ENCODE data around the gene CLDN9.

CLDN9 gene

GRCh38 chr16:2979669-2980226, 33.0 kb upstream of the CLDN9 start:
- DNase-seq: peak; percentile 72 to 77
- no peak for TF ChIP-seq GATA1 (IDR thresholded peaks at IDR 0.05; ENCODE audit: low read depth, low read length)
- no peak for TF ChIP-seq POLR2A (IDR thresholded peaks at IDR 0.05; ENCODE audit: low read length)

DNA sequence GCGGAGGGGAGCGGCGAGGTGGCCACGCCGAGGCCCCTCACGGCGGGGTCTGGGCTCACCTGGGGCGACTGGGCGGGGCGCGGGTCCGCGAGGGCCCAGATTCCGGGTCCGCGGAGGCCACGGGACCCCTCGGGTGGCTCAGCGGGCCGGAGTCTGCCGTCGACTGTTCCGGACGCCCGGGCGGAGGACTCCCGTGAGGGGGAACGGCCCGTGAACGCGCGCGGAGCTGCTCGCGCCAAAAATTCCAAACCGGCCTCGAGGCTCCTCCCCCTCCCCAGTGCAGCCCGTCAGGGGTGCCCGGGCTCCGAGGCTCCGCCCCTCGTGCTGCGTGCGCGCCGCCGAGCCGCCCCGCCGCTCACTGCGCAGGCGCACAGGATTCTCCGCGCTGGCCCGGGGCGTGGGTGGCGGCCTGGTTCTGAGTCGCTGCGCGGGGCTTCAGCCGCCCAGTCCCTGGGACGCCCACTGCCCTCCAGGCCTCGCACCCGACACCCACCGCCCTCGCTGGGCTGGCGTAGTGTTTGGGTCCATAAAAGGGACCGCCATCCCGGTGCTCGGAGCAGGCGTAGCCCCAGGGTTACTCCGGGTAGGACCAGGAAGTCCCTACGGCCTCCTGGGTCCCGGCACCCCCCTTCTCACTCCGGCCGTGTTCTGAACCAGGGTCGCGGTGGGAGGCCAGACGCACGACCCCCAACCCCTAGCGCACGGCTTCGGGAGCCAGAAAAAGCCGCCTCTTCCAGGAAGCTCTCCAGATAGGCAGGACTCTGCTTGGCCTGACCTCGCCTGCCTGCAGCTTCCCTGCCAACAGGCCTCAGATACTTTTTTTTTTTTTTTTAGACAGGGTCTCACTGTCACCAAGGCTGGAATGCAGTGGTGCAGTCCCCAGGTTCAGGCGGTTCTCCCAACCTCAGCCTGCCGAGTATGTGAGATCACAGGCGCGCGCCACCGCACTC, 32.2 kb upstream of the CLDN9 start, which contains the start of gene PKMYT1:
TSS of gene PKMYT1 (minus strand) at position 220 of the 950 bp plus-strand sequence. CDS start 789 bp downstream, outside the sequence.
- TF ChIP-seq GATA1 (IDR thresholded peaks at IDR 0.05; ENCODE audit: low read depth, low read length) (no peak), POLR2A (IDR thresholded peaks at IDR 0.05; ENCODE audit: low read length) (peak; percentile 96)
- DNase-seq: peak; percentile 94 to 98

DNA sequence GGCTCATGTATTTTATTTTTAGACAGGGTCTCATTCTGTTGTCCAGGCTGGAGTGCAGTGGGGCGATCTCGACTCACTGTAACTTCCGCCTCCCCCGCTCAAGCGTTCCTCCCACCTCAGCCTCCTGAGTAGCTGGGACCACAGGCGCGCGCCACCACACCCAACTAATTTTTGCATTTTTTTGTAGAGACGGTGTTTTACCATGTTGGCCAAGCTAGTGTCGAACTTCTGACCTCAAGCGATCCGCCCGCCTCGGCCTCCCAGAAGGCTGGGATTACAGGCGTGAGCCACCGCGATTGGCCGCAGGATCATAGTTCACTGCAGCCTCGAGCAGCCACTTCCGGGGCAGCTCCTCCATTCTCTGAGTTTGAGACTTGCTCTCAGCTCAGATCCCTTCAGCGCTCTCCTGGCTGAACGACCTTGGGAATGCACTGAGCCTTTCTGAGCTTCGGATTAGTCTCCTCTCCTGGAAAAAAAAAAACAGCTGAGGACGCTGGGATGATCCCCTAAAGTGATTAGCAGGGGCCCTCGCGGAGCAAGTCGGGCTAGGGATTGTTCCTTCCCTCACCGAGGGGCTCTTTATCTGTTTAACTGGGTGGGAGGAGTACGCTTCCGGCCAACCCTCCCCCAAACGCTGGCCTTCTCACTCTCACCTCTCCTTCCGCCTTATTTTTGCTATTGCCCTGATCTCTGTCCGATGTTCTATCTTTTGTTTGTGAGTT, 31.4 kb upstream of the CLDN9 start:
- TF ChIP-seq POLR2A (IDR thresholded peaks at IDR 0.05; ENCODE audit: low read length) (no peak), GATA1 (IDR thresholded peaks at IDR 0.05; ENCODE audit: low read depth, low read length) (no peak)

DNA sequence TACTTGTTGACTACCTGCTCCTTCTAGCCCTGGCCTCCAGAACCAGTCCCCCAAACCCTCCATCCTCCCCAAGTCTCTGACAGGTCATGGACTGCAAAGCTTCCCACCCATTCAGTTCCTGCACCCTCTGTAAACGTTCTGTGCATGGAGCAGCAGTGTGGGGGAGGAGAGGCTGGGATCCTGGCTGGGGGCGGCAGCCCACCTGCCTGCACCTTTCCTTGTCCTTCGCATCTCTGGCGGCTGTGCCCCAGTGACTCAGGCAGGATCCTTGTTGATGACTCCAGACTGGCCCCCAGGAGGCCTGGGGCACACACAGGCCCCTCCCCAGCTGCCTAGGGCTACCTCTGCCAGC, 30.8 kb upstream of the CLDN9 start:
- TF ChIP-seq POLR2A (IDR thresholded peaks at IDR 0.05; ENCODE audit: low read length) (no peak), GATA1 (IDR thresholded peaks at IDR 0.05; ENCODE audit: low read depth, low read length) (no peak)
- no peak for DNase-seq

More for the DNA sequence above, 31.4 kb upstream of the CLDN9 start:
- DNase-seq: peak; percentile 44 to 49

DNA sequence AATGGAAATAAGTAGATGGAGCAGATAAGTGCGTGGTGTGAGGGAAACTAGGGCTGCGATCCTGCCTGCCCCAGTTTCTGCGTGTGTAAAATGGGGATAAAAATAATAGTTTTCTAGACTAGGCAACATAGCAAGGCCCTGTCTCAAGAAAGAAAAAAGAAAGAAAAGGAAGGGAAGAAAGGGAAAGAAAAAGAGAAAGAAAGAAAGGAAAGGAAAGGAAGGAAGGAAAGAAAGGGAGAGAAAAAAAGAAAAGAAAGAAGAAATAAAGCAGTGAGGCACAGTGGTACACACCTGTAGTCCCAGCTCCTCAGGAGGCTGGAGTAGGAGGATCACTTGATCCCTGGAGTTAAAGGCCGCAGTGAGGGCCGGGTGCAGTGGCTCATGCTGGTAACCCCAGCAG, 30.3 kb upstream of the CLDN9 start:
- TF ChIP-seq GATA1 (IDR thresholded peaks at IDR 0.05; ENCODE audit: low read depth, low read length): no peak
- TF ChIP-seq POLR2A (IDR thresholded peaks at IDR 0.05; ENCODE audit: low read length): no peak
- DNase-seq: no peak

DNA sequence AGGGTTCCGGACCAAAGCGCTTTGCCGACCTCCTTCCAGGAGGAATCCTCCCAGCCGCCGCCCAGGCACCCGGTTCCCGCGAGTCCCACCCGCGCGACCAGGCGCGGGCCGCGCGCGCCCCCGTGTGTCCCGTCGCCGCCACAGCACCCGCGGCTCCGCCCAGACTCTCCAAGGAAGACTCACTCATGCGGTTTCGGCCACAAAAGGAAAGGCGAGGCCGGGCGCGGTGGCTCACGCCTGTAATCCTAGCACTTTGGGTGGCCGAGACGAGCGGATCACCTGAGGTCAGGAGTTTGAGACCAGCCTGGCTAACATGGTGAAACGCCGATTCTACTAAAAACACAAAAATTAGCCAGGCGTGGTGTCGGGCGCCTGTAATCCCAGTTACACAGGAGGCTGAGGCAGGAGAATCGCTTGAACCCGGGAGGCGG, 29.0 kb upstream of the CLDN9 start:
- no peak for TF ChIP-seq GATA1 (IDR thresholded peaks at IDR 0.05; ENCODE audit: low read depth, low read length)
- no peak for TF ChIP-seq POLR2A (IDR thresholded peaks at IDR 0.05; ENCODE audit: low read length)
- peak; percentile 77 to 86 for DNase-seq

DNA sequence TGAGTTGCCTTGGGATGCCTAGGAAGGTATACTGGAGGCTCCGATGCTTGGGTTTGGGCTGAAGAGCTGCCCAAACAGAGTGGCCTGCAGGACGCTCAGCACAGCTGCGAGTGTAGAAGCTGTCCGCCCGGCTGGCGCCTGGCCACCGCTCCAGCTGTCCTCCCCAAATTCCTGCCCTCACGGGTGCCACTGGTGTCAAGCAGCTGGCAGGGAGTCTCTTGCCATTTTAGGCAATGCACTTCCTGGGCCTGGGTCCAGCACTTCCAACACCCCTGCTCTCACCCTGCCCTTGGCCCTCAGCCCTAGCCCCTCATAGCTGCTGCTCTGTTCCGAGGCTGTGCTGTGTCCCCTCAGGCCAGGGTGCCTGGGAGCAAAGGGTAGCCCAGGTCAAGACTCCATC, 27.3 kb upstream of the CLDN9 start:
- no peak for TF ChIP-seq GATA1 (IDR thresholded peaks at IDR 0.05; ENCODE audit: low read depth, low read length)
- no peak for TF ChIP-seq POLR2A (IDR thresholded peaks at IDR 0.05; ENCODE audit: low read length)
- no peak for DNase-seq

DNA sequence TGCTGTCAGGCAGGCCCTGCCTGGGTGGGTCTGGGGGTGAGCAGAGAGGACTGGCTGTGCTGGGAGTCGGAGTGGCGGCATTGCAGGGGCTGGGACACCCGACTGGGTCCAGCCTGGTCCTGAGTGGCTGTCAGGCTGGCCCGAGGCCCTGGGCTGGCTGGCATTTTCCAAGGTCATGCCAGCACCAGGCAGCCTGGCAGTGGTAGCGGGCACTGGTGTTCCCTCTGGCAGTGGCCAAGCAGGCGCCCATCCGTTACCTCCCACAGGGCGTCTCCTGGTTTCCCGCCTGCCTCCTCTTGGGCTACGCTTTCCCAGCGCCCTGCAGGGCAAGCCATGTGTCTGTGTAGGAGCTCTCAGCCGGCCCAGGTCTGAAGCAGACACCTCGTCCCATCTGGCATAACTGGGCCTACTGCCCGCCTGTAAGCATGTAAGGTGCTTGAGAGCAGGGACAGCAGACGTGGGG, 26.8 kb upstream of the CLDN9 start:
- TF ChIP-seq GATA1 (IDR thresholded peaks at IDR 0.05; ENCODE audit: low read depth, low read length) (no peak), POLR2A (IDR thresholded peaks at IDR 0.05; ENCODE audit: low read length) (no peak)
- DNase-seq: no peak

DNA sequence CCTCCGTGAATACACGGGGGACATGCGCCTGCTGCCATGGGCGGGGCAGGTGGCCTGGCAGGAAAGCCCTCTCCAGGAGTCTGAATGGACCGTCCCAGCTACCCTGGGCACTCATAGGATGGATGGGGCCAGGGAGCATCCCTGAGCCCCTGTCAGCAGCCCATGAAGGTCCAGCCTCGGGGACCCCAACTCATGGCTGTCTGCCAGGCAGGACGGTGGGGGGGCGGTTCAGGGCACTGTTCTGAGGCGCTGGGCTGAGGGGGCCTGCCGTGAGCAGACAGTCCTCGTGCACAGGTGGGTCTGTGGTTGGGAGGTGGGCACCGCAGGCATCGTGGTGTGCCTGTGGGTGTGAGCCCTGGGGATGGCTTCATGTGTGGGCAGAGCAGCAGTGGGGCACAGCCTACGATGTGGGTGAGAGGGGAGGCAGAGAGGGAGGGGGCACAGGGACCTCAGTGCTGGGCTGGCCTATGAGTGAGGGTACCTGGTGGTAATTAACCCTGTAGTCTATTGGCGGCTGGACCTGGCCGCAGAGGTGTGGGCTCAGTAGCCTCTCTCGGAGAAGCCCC, 26.0 kb upstream of the CLDN9 start:
- TF ChIP-seq POLR2A (IDR thresholded peaks at IDR 0.05; ENCODE audit: low read length) (no peak), GATA1 (IDR thresholded peaks at IDR 0.05; ENCODE audit: low read depth, low read length) (no peak)

GRCh38 chr16:2987286-2987685, 25.4 kb upstream of the CLDN9 start:
- no peak for DNase-seq
- TF ChIP-seq POLR2A (IDR thresholded peaks at IDR 0.05; ENCODE audit: low read length) (no peak), GATA1 (IDR thresholded peaks at IDR 0.05; ENCODE audit: low read depth, low read length) (no peak)

More for the DNA sequence above, 26.0 kb upstream of the CLDN9 start:
- no peak for DNase-seq

GRCh38 chr16:2987833-2988232, 24.9 kb upstream of the CLDN9 start:
- TF ChIP-seq GATA1 (IDR thresholded peaks at IDR 0.05; ENCODE audit: low read depth, low read length) (no peak), POLR2A (IDR thresholded peaks at IDR 0.05; ENCODE audit: low read length) (no peak)
- DNase-seq: peak; percentile 22 to 29

- no peak for TF ChIP-seq GATA1 (IDR thresholded peaks at IDR 0.05; ENCODE audit: low read depth, low read length)
- no peak for TF ChIP-seq POLR2A (IDR thresholded peaks at IDR 0.05; ENCODE audit: low read length)
- DNase-seq: no peak
These were observed 24.1 kb upstream of the CLDN9 start for GRCh38 chr16:2988590-2989099.

GRCh38 chr16:2990891-2991290, 21.8 kb upstream of the CLDN9 start:
- no peak for DNase-seq
- TF ChIP-seq POLR2A (IDR thresholded peaks at IDR 0.05; ENCODE audit: low read length) (no peak), GATA1 (IDR thresholded peaks at IDR 0.05; ENCODE audit: low read depth, low read length) (no peak)
